HG02571 (cell line): ENCODE data around the gene OXNAD1.
"Not testable (repeated sequence)": the region's sequence is repeated elsewhere in the genome, so short reads cannot be mapped to it uniquely, and the experiment has no call there.

Source experiments
- ATAC-seq: cut with Tn5 transposase; IDR thresholded peaks from one replicate; pipeline ENCODE4 v1.9.1; 2021; ENCODE audit warnings: mild to moderate bottlenecking, moderate library complexity; ENCODE audit not compliant: unreplicated experiment

The OXNAD1 gene

GRCh38 chr3:16302082-16302631 lies 37.1 kb downstream of the OXNAD1 start:
- ATAC-seq = no peak

GRCh38 chr3:16303037-16303575 lies 38.1 kb downstream of the OXNAD1 start:
- ATAC-seq = no peak

- ATAC-seq = no peak
Measured at GRCh38 chr3:16304061-16305010, 39.3 kb downstream of the OXNAD1 start.

GRCh38 chr3:16305111-16305541 lies 40.1 kb downstream of the OXNAD1 start:
- no peak for ATAC-seq

DNA sequence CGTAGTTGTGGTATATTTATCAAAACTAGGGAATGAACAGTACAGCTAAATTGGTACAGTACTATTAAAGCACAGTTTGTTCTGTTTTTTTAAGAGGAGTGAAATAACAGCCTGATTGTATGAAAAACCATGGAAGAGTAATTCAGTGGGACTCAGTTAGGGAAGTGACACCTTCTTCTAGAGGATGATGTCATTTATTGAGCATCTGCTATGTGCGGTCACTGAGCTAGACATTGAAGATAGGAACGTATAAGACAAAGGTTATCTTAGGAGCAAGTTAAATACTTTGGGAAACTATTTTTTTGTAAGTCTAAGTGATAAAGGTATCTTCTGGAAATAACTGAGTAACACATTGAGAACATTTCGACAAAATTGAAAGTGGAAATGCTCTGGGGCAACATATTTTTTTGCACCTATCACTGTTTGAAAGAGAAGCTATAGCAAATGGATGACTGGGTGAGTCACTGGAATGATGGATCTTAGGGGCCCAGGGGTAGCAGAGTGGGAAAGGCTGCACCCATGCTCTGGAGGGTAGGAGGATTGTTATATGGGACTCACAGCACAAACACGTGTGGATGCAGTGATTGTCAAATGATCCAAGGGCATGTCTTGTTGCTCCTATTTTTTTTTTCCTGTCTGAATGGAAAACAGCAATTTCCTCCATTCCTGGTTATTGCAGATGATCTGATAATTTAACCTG lies 43.0 kb downstream of the OXNAD1 start:
- no peak for ATAC-seq

DNA sequence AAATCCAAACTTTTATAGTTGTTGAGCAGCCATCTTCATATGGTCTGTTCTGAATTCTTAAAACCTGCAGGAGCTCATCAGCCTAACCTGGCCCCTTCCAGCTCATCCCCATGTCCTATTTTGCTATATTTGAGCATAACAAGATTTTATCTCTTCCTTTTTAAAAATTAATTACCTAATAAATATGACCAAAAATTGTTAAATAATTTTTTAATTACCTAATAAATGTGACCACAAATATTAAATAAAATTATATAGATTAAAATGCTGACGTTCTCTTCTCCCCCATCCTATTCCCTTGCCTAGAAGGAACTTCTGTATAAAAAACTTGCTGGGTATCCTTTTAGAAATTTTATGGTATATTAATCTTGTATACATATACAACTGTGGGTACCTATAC lies 43.7 kb downstream of the OXNAD1 start:
- no peak for ATAC-seq

DNA sequence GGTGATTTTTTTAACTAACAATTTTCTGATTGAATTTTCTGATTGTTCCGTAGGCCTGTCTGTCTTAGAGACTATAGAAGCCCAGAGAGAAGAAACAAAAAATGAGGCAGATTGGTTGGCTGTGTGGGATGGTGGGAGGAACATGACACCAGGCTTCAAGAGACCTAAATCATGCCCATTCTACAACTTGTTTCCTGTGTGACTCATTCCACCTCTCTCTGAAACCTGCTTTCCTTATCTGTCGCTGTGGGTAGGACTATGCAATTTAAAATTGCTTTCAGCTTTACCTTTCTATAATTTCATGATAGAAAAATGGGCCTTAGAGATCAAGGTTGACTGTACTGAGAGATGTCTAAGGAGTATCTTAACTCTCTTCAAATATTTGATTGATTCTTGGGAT lies 44.5 kb downstream of the OXNAD1 start:
- peak; percentile 75 for ATAC-seq

GRCh38 chr3:16310486-16310885 lies 45.5 kb downstream of the OXNAD1 start:
- not testable (repeated sequence) for ATAC-seq

DNA sequence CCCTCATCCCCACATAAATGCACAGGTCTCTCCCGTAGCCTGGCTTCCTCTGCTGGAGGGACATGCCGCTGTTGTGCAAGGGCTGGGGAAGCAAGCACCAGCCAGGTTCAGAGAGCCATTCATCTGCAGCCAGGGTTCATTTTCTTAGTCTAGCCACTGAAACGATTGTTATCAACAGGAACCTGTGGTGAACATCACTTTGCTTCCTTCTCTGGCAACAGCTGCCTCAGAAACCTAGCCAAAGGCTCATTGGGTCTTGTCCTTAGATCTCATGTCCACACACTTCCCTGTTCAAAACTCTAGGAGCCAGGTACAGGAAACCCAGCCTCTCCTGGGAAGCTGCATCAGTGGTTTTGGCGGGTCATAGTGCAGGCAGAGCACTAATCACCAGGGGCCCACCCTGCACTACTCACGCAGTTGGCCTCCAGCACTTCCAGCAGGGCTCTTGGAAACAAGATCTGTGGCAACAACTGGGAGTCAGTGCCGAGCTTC lies 47.0 kb downstream of the OXNAD1 start:
- ATAC-seq = no peak

- no peak for ATAC-seq
Measured at GRCh38 chr3:16313886-16314645, 49.1 kb downstream of the OXNAD1 start.

DNA sequence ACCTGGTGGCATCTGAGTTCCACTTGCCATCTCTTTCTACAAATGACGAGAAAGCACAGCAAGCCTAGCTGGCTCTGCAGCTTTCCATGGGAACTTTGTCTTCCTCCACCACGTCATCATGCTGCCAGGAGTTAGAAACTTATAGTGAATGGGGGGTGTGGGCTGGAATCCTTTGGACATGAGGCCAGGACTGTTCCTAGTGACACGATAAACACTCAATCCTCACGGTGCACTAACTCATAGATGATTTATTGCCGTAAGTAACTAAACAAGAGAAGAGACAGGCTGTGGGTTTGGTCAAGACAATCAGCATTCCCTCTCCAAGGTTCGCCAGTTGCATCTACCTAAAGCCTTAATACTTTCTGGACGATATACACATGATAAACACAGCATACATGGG lies 50.6 kb downstream of the OXNAD1 start:
- ATAC-seq = no peak

- ATAC-seq = no peak
Measured at GRCh38 chr3:16316396-16316795, 51.4 kb downstream of the OXNAD1 start.

DNA sequence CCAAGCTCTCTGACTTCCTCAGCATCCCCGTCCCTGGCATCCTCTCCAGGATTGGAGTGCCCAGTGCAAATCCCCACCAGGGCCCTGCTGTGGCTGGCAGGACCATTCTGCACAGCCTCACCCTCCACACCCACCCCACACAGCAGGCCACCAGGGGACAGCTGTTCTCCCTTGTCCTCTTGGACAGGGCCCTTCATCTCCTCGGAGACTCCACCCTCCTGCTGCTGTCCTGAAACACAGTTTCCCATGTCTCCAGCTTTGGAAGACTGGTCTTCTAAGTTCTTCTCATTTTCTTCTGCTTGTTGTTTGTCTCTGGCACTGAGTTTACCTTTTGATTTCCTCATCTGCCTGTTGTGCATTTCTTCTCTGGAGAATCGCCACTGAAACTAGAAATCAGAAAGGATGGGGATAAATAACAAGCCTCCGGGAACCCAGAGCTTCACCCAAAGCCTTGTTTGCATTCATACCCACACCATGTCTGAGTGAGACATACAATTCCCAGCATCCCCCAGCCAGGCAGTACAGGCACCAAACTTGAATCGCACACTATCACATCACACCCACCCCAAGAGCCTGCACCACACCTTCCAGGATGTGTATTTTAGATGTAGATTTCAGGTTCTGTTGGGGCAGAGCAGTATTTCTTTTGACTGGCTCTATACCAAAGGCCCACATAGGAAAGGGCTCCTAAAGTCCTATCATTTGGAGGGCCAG lies 52.0 kb downstream of the OXNAD1 start:
- no peak for ATAC-seq

DNA sequence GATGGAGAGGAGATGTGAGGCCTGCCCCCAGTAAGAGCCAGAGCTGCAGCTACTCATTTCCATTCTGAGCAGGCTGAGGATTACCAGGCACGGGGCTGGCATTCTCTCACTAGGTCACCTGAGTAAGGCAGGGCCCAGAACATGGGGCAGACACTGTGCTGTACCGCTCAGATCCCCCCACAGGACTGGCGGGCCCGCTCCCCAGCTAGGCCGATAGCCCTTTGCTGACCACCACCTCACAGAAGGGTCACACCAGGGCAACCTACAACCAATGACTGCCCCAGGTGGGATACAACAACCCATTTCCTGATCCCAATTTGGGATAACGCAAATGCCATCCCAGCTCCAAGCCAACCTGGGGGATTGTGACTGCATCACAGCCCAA lies 52.5 kb downstream of the OXNAD1 start:
- ATAC-seq = no peak

DNA sequence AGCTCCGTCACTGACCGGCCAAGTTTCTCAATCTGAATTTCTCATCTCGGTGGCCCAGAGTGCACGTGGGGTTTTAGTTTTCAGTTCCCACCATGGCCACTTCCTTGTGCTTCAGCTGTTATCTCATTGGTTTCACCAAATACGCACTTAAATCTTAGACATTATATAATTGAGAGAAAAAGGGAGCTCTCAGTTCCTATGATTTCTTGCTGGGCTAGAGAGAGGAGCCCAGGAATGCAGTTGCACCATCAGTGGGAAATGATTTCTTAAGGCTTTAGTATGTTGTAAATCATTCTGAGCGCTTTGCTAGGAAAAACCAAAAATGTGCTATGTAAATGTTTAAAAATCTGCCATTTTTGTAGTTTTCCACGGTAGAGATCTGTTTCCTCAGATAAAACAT lies 53.2 kb downstream of the OXNAD1 start:
- ATAC-seq = no peak

- no peak for ATAC-seq
Measured at GRCh38 chr3:16319307-16319706, 54.3 kb downstream of the OXNAD1 start.

DNA sequence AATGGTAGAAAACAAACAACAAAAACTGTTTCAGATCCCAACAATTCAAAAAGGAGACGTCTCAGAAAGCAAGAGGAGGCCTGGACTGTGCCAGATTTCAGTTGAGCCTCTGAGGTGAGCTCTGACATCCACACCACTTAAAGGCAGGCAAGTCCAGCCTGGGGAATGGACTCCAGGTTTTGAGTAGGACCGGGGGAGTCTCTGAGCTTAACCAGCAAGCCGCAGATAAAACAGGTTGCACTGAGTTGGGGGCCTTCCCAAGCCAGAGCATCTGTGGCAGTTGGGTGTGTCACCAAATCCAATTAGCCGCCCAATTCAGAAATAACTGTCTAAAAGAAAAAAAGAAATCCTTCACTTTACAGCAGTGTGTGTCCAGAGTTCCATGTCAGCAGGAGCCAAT lies 54.7 kb downstream of the OXNAD1 start:
- no peak for ATAC-seq

- ATAC-seq = no peak
Measured at GRCh38 chr3:16320711-16321110, 55.7 kb downstream of the OXNAD1 start.

DNA sequence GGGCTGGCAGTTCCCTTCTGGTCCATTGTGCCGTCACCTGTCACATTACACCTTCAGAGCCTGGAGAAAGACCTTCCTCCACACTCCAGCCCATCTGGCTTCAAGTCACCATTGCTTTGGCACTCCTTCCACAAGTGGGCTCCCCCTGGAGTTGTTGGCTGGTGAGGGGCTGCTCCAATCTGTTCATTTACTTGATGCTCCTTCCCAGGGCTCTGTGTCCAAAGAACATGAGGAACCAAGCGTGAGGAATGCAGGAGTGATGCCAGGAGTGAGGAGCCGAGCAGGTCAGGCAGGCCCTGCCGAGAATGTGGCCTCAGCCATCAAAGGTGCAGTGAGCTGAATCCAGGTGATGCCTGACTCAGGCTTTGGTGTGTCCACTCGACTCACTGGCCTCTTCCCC lies 57.2 kb downstream of the OXNAD1 start:
- no peak for ATAC-seq

- no peak for ATAC-seq
Measured at GRCh38 chr3:16323737-16324136, 58.7 kb downstream of the OXNAD1 start.
